ENCODE measurements around the gene ALDH6A1.

DNA sequence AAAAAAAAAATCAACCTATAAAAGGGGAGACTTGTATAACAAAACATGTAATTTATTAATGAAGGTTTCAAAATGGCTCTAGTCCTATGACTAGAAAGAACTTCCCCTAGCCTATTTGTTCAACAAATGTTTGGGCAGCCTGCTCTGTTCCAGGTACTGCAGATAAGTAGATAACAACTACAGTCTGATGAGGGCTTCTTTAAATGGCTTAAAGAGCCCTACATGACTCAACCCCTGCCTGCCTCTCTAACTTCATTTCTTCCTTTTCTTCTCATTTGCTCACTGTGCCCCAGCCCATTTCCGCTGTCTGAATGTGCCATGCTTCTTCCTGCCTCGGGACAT lies 21.5 kb downstream of the ALDH6A1 start:
- TF ChIP-seq, protein P1, sequence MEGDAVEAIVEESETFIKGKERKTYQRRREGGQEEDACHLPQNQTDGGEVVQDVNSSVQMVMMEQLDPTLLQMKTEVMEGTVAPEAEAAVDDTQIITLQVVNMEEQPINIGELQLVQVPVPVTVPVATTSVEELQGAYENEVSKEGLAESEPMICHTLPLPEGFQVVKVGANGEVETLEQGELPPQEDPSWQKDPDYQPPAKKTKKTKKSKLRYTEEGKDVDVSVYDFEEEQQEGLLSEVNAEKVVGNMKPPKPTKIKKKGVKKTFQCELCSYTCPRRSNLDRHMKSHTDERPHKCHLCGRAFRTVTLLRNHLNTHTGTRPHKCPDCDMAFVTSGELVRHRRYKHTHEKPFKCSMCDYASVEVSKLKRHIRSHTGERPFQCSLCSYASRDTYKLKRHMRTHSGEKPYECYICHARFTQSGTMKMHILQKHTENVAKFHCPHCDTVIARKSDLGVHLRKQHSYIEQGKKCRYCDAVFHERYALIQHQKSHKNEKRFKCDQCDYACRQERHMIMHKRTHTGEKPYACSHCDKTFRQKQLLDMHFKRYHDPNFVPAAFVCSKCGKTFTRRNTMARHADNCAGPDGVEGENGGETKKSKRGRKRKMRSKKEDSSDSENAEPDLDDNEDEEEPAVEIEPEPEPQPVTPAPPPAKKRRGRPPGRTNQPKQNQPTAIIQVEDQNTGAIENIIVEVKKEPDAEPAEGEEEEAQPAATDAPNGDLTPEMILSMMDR (IDR thresholded peaks at IDR 0.05): no peak
- TF ChIP-seq POLR2A (IDR thresholded peaks at IDR 0.05): no peak

Measured in lower leg skin (tissue), 3 donors.